ENCODE data around the gene UTP11.

Gene UTP11

GRCh38 chr1:37998089-37998808, 14.3 kb upstream of the UTP11 start:
- H3K4me3 Mint-ChIP-seq, result peak overlapping the region; percentile 10
- DNase-seq (ENCODE audit: low spot score), result no peak
- H3K27me3 Mint-ChIP-seq (ENCODE audit: low read depth), result no peaks in the 10 kb centered on the region
- H3K36me3 Mint-ChIP-seq (ENCODE audit: low read depth), result peaks cover 25% of the 10 kb centered on the region
- H3K4me1 Mint-ChIP-seq (ENCODE audit: low read depth), result peaks cover 54% of the 10 kb centered on the region
- peak overlapping the region; percentile 53 for H3K27ac Mint-ChIP-seq
- no peaks in the 10 kb centered on the region for H3K9me3 Mint-ChIP-seq

GRCh38 chr1:37998913-37999429, 13.6 kb upstream of the UTP11 start:
- Mint-ChIP-seq H3K27ac (peak overlapping the region; percentile 96), H3K4me1 (ENCODE audit: low read depth) (peaks cover 61% of the 10 kb centered on the region), H3K27me3 (ENCODE audit: low read depth) (no peaks in the 10 kb centered on the region), H3K36me3 (ENCODE audit: low read depth) (peaks cover 25% of the 10 kb centered on the region), H3K4me3 (peak overlapping the region; percentile 78), H3K9me3 (no peaks in the 10 kb centered on the region)
- DNase-seq (ENCODE audit: low spot score), result no peak

GRCh38 chr1:37999430-38000232, 12.9 kb upstream of the UTP11 start:
- DNase-seq (ENCODE audit: low spot score), result peak; percentile 48
- Mint-ChIP-seq H3K9me3 (no peaks in the 10 kb centered on the region), H3K4me3 (peak overlapping the region; percentile 78), H3K27me3 (ENCODE audit: low read depth) (no peaks in the 10 kb centered on the region), H3K4me1 (ENCODE audit: low read depth) (peaks cover 63% of the 10 kb centered on the region), H3K36me3 (ENCODE audit: low read depth) (peaks cover 25% of the 10 kb centered on the region), H3K27ac (peak overlapping the region; percentile 96)

GRCh38 chr1:38000233-38000528, 12.4 kb upstream of the UTP11 start:
- peaks cover 22% of the 10 kb centered on the region for H3K36me3 Mint-ChIP-seq (ENCODE audit: low read depth)

GRCh38 chr1:38000529-38001455, 11.7 kb upstream of the UTP11 start:
- no peaks in the 10 kb centered on the region for H3K9me3 Mint-ChIP-seq
- H3K27ac Mint-ChIP-seq, result peak overlapping the region; percentile 74
- DNase-seq (ENCODE audit: low spot score), result no peak
- H3K27me3 Mint-ChIP-seq (ENCODE audit: low read depth), result no peaks in the 10 kb centered on the region
- no peak overlapping the region for H3K4me3 Mint-ChIP-seq
- peaks cover 56% of the 10 kb centered on the region for H3K4me1 Mint-ChIP-seq (ENCODE audit: low read depth)
- peaks cover 20% of the 10 kb centered on the region for H3K36me3 Mint-ChIP-seq (ENCODE audit: low read depth)

More at GRCh38 chr1:38000233-38000528, 12.4 kb upstream of the UTP11 start:
- no peak for DNase-seq (ENCODE audit: low spot score)
- Mint-ChIP-seq H3K9me3 (no peaks in the 10 kb centered on the region), H3K4me3 (no peak overlapping the region), H3K4me1 (ENCODE audit: low read depth) (peaks cover 59% of the 10 kb centered on the region), H3K27me3 (ENCODE audit: low read depth) (no peaks in the 10 kb centered on the region), H3K27ac (peak overlapping the region; percentile 96)

- Mint-ChIP-seq H3K27ac (peak overlapping the region; percentile 24), H3K4me3 (peak overlapping the region; percentile 86), H3K36me3 (ENCODE audit: low read depth) (peaks cover 5% of the 10 kb centered on the region), H3K4me1 (ENCODE audit: low read depth) (peaks cover 46% of the 10 kb centered on the region), H3K27me3 (ENCODE audit: low read depth) (no peaks in the 10 kb centered on the region), H3K9me3 (no peaks in the 10 kb centered on the region)
- no peak for DNase-seq (ENCODE audit: low spot score)
Observed at GRCh38 chr1:38003261-38004250, 9.0 kb upstream of the UTP11 start.

GRCh38 chr1:38004284-38005108, 8.0 kb upstream of the UTP11 start:
- Mint-ChIP-seq H3K4me3 (peak overlapping the region; percentile 86), H3K27ac (peak overlapping the region; percentile 81), H3K4me1 (ENCODE audit: low read depth) (peaks cover 43% of the 10 kb centered on the region), H3K9me3 (no peaks in the 10 kb centered on the region), H3K36me3 (ENCODE audit: low read depth) (no peaks in the 10 kb centered on the region), H3K27me3 (ENCODE audit: low read depth) (no peaks in the 10 kb centered on the region)
- DNase-seq (ENCODE audit: low spot score), result no peak

GRCh38 chr1:38005195-38006007, 7.1 kb upstream of the UTP11 start, which contains the start of gene FHL3:
FHL3 (minus strand) TSS chr1:38005514; CDS start chr1:37999412, 6,102 bp downstream.
- Mint-ChIP-seq H3K36me3 (ENCODE audit: low read depth) (no peaks in the 10 kb centered on the region), H3K27me3 (ENCODE audit: low read depth) (no peaks in the 10 kb centered on the region), H3K4me3 (peak within 1 kb of the TSS; percentile 86), H3K4me1 (ENCODE audit: low read depth) (peaks cover 44% of the 10 kb centered on the region), H3K27ac (peak within 1 kb of the TSS; percentile 81), H3K9me3 (no peaks in the 10 kb centered on the region)
- DNase-seq (ENCODE audit: low spot score), result peak; percentile 66

GRCh38 chr1:38006008-38006828, 6.3 kb upstream of the UTP11 start:
- Mint-ChIP-seq H3K36me3 (ENCODE audit: low read depth) (no peaks in the 10 kb centered on the region), H3K4me3 (peak overlapping the region; percentile 66), H3K9me3 (no peaks in the 10 kb centered on the region), H3K4me1 (ENCODE audit: low read depth) (peaks cover 41% of the 10 kb centered on the region), H3K27ac (peak overlapping the region; percentile 65), H3K27me3 (ENCODE audit: low read depth) (no peaks in the 10 kb centered on the region)
- DNase-seq (ENCODE audit: low spot score), result no peak

- Mint-ChIP-seq H3K9me3 (no peaks in the 10 kb centered on the region), H3K4me1 (ENCODE audit: low read depth) (peaks cover 42% of the 10 kb centered on the region), H3K27ac (peak overlapping the region; percentile 96), H3K27me3 (ENCODE audit: low read depth) (no peaks in the 10 kb centered on the region), H3K36me3 (ENCODE audit: low read depth) (peaks cover 8% of the 10 kb centered on the region), H3K4me3 (peak overlapping the region; percentile 18)
- DNase-seq (ENCODE audit: low spot score), result peak; percentile 74
Observed at GRCh38 chr1:38009088-38009840, 3.3 kb upstream of the UTP11 start.

All from T-helper 2 cell treated with Interferon-gamma antibody and Interleukin-4, amounts not matched to agents 5 μg/mL and 100 μg/mL, for 36 hours (primary cell).